Activated CD4-positive, alpha-beta T cell treated with anti-CD3 and anti-CD28 coated beads, Interleukin-2, amount 10 ng/mL, durations not matched to agents 24 days and 14 days (primary cell): ENCODE data around the gene ROM1. TPM values are rescaled to one million over a fixed set of nuclear protein-coding genes. Genes with fewer than 3 reads are reported as not detected.
A peak's percentile ranks its signal among the peaks of the same experiment; 100 is the strongest.
"Not testable (repeated sequence)": the region's sequence is repeated elsewhere in the genome, so short reads cannot be mapped to it uniquely, and the experiment has no call there.

Experiments
- DNase-seq: peaks from one replicate; pipeline ENCODE4 v3.0.0; 2022
- H3K27ac Mint-ChIP-seq: one replicate; pipeline ENCODE4 v1.8.0; 2022; ENCODE audit warnings: mild to moderate bottlenecking, mixed read lengths
- H3K27me3 Mint-ChIP-seq: one replicate; pipeline ENCODE4 v1.8.0; 2022; ENCODE audit warnings: mixed read lengths
- H3K36me3 Mint-ChIP-seq: one replicate; pipeline ENCODE4 v1.8.0; 2022; ENCODE audit warnings: low read depth, mild to moderate bottlenecking, mixed read lengths
- H3K4me1 Mint-ChIP-seq: one replicate; pipeline ENCODE4 v1.8.0; 2021; ENCODE audit warnings: mixed read lengths
- H3K4me3 Mint-ChIP-seq: one replicate; pipeline ENCODE4 v1.8.0; 2022; ENCODE audit warnings: mild to moderate bottlenecking, moderate library complexity, mixed read lengths
- H3K9me3 Mint-ChIP-seq: one replicate; pipeline ENCODE4 v1.8.0; 2021; ENCODE audit warnings: mixed read lengths
- intact Hi-C: fragments of 100-400 bp; cut with micrococcal nuclease; formaldehyde crosslinking; loops from one replicate; pipeline ENCODE4 v1.15.1; 2023
- total RNA-seq: library from RNA; stranded (reverse); gene quantifications from 2 replicates; pipeline ENCODE4 v1.2.3, GENCODE V29; 2022

Gene ROM1
- total RNA-seq, 1 donor from 2014 or later, result 2.3 TPM

DNA sequence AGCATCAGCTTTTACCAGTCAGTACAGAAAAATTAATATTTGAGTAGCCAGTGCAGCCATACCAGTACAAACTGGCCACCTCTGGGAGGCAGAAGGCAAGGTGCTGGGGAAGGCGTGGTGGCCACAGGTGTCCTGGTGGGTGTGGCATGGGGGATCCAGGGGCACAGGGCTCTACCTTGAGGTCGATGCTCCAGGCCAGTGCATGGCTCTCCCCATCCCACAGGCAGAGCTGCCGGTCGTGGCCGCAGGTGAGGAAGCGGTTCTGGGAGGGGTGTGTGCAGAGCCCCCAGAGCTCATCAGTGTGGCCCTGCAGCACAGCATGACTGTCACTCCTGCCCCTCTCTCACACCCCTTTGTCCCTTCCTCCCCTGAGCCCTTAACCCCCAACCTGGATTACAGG lies 7.6 kb upstream of the ROM1 start:
- Mint-ChIP-seq H3K4me3 (no peak overlapping the region), H3K27ac (no peak overlapping the region), H3K4me1 (peaks cover 37% of the 10 kb centered on the region), H3K36me3 (peaks cover 64% of the 10 kb centered on the region), H3K9me3 (no peaks in the 10 kb centered on the region), H3K27me3 (no peaks in the 10 kb centered on the region)
- intact Hi-C loops, result loop anchor here (10.0 kb wide), 1 partner anchor 1639 kb away; the partner anchor contains the start of genes FKBP2 and PPP1R14B
- DNase-seq, result no peak

DNA sequence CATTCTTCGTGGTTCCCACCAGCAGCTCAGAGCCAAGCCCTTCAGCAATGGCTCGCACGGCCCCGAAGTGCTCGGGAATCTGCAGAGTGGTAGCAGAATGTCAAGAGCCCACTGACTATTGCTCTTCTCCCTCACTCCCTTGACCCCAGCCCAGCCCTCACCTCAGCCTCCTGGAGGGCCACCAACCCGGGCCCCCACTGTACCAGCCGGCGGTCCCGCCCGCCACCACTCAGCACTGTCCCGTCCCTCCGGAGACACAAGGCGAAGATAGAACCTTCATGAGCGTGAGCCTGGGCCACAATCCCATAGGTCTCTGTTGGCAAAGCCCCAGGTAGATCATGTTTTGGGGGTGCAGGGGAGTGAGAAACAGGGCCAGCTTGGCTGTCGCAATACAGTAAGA lies 7.2 kb upstream of the ROM1 start:
- peaks cover 62% of the 10 kb centered on the region for H3K36me3 Mint-ChIP-seq
- H3K27me3 Mint-ChIP-seq, result no peaks in the 10 kb centered on the region
- intact Hi-C loops, result loop anchor here (10.0 kb wide), 1 partner anchor 1639 kb away; the partner anchor contains the start of genes FKBP2 and PPP1R14B

DNA sequence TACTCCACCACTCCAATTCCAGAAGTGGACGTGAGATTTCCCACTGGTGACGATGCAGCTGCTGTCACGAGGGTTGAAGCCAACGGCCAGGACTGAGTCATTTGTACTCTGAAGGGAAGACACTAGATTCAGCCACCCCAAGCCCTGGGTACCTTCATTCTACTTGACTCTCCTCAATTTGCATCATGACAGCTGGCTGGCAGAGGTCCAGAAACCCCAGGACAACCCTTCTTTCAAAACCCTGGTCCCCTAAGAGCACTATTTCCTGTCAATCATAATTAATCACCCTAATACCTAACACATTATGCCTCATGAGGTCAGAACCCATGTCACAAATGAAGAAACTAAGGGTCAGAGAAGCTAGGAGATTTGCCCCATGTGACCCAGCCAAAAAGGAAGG lies 5.3 kb upstream of the ROM1 start:
- Mint-ChIP-seq H3K4me3 (no peak overlapping the region), H3K27ac (peak overlapping the region; percentile 53), H3K9me3 (no peaks in the 10 kb centered on the region), H3K36me3 (peaks cover 60% of the 10 kb centered on the region), H3K27me3 (no peaks in the 10 kb centered on the region), H3K4me1 (peaks cover 42% of the 10 kb centered on the region)
- DNase-seq, result no peak
- intact Hi-C loops, result loop anchor here (10.0 kb wide), 1 partner anchor 1637 kb away; the partner anchor contains the start of genes FKBP2 and PPP1R14B

More for the DNA sequence above, 7.2 kb upstream of the ROM1 start:
- peaks cover 40% of the 10 kb centered on the region for H3K4me1 Mint-ChIP-seq
- H3K27ac Mint-ChIP-seq, result no peak overlapping the region
- no peak for DNase-seq
- no peak overlapping the region for H3K4me3 Mint-ChIP-seq
- H3K9me3 Mint-ChIP-seq, result no peaks in the 10 kb centered on the region

DNA sequence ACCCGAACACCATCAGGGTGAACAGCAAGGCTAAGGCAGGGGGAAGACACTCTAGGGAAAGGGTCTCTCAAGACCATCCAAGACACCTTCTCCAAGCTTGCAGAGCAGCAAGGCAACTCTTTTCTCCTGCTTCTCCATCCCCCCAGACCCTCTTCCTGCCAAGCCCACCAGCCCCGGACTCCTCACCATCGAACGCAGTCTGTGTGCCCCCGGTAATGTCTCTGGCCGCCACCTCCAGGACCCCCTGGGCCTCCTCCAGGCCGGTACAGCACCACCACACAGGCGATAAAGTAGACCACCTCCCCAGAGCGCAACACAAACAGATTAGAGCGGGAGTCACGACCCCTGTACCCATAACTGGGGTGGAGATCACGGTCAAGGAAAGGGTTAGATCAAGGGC lies 4.3 kb upstream of the ROM1 start:
- no peak for DNase-seq
- H3K27ac Mint-ChIP-seq, result no peak overlapping the region
- no peaks in the 10 kb centered on the region for H3K27me3 Mint-ChIP-seq
- H3K9me3 Mint-ChIP-seq, result no peaks in the 10 kb centered on the region
- H3K4me3 Mint-ChIP-seq, result peak overlapping the region; percentile 12
- peaks cover 51% of the 10 kb centered on the region for H3K36me3 Mint-ChIP-seq
- H3K4me1 Mint-ChIP-seq, result peaks cover 34% of the 10 kb centered on the region
- intact Hi-C loops, result loop anchor here (10.0 kb wide), 1 partner anchor 1636 kb away; the partner anchor contains the start of genes FKBP2 and PPP1R14B

DNA sequence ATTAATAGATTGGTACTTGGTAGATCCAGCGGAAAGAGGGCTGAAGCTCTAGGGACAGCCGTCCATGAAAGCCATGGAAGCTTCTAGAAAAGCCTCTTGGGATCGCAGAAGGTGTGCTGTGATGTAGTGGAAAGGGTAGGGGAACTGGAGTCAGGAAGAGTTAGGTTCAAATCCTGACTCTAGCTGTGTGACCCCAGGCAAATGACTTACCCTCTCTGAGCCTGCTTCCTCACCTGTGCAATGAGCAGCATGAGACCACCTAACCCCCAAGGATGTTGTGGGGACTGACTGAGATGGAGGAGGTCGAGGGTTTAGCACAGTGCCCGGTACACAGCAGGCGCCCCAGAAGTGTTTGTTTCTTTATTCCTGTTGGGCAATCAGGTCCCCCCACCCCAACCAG lies 2.7 kb upstream of the ROM1 start:
- Mint-ChIP-seq H3K27ac (peak overlapping the region; percentile 87), H3K9me3 (no peaks in the 10 kb centered on the region), H3K4me1 (peaks cover 45% of the 10 kb centered on the region), H3K27me3 (no peaks in the 10 kb centered on the region), H3K4me3 (peak overlapping the region; percentile 98), H3K36me3 (peaks cover 46% of the 10 kb centered on the region)
- DNase-seq, result no peak
- intact Hi-C loops, result loop anchor here (5.0 kb wide), 2 partner anchors 97 to 272 kb away; partner anchors contain the start of genes BSCL2, GNG3 and SLC3A2

DNA sequence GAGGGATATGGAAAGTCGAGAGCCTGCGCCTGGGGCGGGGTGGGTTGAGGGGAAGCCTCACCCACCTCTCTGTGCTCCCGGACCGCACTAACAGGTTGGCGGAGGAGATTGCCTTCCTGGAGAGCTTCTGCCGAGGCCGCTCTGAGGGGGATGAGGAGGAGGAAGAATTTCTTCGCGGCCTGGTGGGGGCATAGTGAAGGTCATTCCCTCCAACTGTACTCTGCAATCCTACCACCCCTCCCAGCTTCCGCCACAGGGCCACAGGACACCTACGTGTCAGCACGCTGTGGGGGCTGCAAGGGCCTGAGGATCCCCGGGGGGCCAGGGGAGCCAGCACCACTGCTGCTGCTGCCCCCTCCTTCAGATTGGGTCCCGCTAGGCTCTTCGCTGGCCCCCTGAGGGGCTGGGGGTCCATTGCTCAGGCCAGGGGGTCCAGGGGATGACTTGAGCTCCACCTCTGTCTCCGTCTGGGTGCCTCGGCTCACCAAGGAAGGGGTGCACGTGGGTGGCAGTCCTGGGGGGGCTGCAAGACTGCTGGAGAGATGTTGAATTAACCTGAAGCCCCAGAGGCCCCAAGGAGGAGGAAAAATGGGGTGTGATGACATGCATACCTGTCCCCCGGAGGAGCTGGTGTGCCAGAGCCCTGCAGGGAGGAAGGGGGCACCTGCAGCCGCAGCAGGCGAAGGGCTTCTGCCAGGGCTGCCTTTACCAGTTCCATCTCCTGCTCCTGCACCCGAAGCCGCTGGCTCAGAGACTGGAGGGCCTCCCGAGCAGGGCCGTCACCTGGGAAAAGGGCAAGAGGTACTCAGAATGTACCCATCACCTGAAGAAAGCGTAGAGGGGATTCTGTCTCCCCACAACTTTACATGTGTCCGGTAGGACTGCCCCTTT lies 2.0 kb upstream of the ROM1 start:
- H3K4me3 Mint-ChIP-seq, result peak overlapping the region; percentile 98
- peak overlapping the region; percentile 97 for H3K27ac Mint-ChIP-seq
- no peaks in the 10 kb centered on the region for H3K27me3 Mint-ChIP-seq
- H3K4me1 Mint-ChIP-seq, result peaks cover 45% of the 10 kb centered on the region
- DNase-seq, result no peak
- peaks cover 44% of the 10 kb centered on the region for H3K36me3 Mint-ChIP-seq
- intact Hi-C loops, result loop anchor here (5.0 kb wide), 2 partner anchors 96 to 271 kb away; partner anchors contain the start of genes BSCL2, GNG3 and SLC3A2
- no peaks in the 10 kb centered on the region for H3K9me3 Mint-ChIP-seq

DNA sequence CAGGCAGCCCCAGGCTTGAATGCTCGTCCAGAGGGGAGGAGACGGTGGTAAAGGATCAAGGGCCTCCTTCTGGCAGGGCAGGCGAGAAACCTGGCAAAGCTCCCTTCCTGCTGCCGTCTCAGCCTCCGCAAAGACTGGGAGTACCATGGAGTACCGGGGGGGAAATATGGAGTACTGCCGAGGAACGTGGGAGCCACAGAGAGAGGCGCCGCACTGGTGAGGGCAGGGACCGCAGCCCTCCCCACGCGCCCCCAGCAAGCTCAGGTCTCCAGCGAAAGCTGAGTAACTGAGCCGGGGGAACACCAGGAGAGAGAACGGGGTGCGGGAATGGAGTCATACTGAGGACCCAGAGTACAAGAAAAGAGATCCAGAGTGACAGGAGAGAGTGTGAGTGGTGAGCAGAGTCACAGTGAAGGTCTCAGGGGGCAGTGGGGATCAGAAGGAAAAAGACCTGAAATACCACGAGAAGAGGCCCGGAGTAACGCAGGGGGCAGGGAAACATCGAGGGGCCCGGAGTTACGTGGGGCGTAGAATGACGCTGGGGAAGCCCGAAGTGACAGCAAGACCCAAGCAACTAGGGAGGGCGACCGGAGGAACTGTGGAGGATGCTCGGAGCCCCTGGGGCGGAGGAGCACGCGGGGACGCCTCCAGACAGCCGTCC lies 1.2 kb upstream of the ROM1 start:
- peaks cover 47% of the 10 kb centered on the region for H3K4me1 Mint-ChIP-seq
- intact Hi-C loops, result loop anchor here (1.0 to 5.0 kb wide), 6 partner anchors 10 to 270 kb away; partner anchors contain the start of genes BSCL2, C11orf98, CSKMT and GNG3
- H3K27ac Mint-ChIP-seq, result peak overlapping the region; percentile 97
- H3K36me3 Mint-ChIP-seq, result peaks cover 45% of the 10 kb centered on the region
- no peaks in the 10 kb centered on the region for H3K27me3 Mint-ChIP-seq
- no peaks in the 10 kb centered on the region for H3K9me3 Mint-ChIP-seq
- H3K4me3 Mint-ChIP-seq, result peak overlapping the region; percentile 98
- DNase-seq, result peak; percentile 80

DNA sequence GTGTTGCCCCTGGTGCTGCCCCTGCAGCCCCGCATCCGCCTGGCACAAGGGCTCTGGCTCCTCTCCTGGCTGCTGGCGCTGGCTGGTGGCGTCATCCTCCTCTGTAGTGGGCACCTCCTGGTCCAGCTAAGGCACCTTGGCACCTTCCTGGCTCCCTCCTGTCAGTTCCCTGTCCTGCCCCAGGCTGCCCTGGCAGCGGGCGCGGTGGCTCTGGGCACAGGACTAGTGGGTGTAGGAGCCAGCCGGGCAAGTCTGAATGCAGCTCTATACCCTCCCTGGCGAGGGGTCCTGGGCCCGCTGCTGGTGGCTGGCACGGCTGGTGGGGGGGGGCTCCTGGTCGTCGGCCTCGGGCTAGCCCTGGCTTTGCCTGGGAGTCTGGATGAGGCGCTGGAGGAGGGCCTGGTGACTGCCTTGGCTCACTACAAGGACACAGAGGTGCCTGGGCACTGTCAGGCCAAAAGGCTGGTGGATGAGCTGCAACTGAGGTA lies 278 bp downstream of the ROM1 start:
- peak overlapping the region; percentile 83 for H3K27ac Mint-ChIP-seq
- intact Hi-C loops, result loop anchor here (1.0 to 5.0 kb wide), 5 partner anchors 33 to 269 kb away; partner anchors contain the start of genes BSCL2, C11orf98, CSKMT and GANAB
- peaks cover 40% of the 10 kb centered on the region for H3K4me1 Mint-ChIP-seq
- peaks cover 38% of the 10 kb centered on the region for H3K36me3 Mint-ChIP-seq
- no peaks in the 10 kb centered on the region for H3K9me3 Mint-ChIP-seq
- peak overlapping the region; percentile 56 for H3K4me3 Mint-ChIP-seq
- no peaks in the 10 kb centered on the region for H3K27me3 Mint-ChIP-seq
- no peak for DNase-seq

DNA sequence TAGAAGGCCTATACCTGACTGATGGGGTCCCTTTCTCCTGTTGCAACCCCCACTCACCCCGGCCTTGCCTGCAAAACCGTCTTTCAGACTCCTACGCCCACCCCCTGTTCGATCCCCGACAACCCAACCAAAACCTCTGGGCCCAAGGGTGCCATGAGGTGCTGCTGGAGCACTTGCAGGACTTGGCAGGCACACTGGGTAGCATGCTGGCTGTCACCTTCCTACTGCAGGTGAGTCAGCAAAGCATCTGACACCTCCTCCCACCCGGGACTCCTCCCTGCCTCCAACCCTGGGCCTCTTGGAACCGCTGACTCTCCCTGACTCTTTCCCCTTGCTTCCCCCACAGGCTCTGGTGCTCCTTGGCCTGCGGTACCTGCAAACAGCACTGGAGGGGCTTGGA lies 1.2 kb downstream of the ROM1 start:
- Mint-ChIP-seq H3K27ac (peak overlapping the region; percentile 90), H3K27me3 (no peaks in the 10 kb centered on the region), H3K4me1 (peaks cover 40% of the 10 kb centered on the region), H3K4me3 (peak overlapping the region; percentile 37), H3K9me3 (no peaks in the 10 kb centered on the region), H3K36me3 (peaks cover 37% of the 10 kb centered on the region)
- DNase-seq, result no peak
- intact Hi-C loops, result loop anchor here (5.0 kb wide), 2 partner anchors 93 to 268 kb away; partner anchors contain the start of genes BSCL2, GNG3 and SLC3A2

DNA sequence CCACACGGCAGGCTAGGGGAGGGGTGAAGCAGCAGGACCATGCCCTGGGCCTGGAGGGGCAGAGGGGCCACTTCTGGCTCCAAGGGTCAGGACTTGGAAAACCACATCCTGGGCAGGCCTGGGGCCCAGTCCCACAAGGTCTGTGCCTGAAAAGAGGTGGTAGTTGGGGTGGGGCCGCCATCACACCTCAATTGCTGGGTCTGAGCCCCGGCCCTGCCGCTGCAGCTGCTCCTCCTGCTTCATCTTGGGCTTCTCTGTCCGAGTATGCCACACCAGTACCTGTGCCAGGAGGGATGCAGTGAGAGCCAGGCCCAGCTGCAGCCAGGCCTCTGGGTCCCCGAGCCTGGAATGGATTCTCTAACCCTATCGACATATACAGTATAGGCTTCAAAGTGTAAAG lies 2.5 kb downstream of the ROM1 start:
- Mint-ChIP-seq H3K27ac (no peak overlapping the region), H3K36me3 (peaks cover 33% of the 10 kb centered on the region), H3K4me3 (no peak overlapping the region), H3K27me3 (no peaks in the 10 kb centered on the region), H3K4me1 (peaks cover 36% of the 10 kb centered on the region), H3K9me3 (no peaks in the 10 kb centered on the region)
- intact Hi-C loops, result no loop called here
- DNase-seq, result no peak

DNA sequence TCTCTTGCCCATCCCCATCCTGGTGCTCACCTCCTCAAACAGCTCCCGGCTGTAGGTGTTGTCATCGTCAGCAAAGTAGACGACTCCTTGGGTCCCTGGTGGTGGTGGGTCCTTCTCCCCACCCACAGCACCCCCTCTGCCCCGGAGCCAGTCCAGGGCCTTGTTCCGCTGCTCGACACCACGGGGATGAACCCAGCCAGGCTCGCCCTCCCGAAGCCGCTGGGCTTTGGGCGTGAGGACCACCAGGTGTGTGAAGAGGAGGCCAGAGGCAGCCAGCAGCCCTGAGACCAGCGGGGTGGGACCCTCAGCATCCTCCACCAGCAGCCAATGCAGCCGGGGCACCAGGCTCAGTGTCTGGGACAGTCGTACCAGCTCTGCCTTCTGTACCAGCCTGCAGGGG lies 3.9 kb downstream of the ROM1 start:
- H3K4me3 Mint-ChIP-seq, H3K27ac Mint-ChIP-seq, H3K27me3 Mint-ChIP-seq, H3K9me3 Mint-ChIP-seq, DNase-seq, intact Hi-C loops: not testable (repeated sequence)
- peaks cover 32% of the 10 kb centered on the region for H3K4me1 Mint-ChIP-seq
- H3K36me3 Mint-ChIP-seq, result peaks cover 38% of the 10 kb centered on the region

DNA sequence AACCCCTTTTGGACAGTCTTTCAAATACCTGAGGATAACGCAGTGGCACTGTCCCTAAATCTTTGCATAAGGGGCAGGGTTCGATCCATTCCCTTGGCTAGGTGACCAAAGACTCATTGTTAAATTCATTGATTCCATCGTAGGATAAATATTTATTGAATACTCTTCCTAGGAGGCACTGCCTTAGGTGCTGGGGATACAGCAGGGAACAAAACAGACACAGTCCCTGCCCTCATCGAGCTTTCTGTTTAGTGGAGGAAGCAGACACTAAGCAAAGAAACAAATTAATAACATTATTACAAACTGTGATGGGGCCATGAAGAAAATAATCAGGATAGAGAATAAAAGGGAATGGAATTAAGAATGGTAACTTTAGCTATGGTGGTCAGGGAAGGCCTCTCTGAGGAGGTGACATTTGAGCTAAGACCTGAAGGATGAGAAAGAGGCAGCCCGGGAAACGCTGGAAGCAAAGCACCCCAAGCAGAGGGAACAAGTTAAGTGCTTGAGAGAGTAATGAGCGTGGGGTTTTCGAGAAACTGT lies 8.0 kb downstream of the ROM1 start:
- intact Hi-C loops, result no loop called here

More for the DNA sequence above, 8.0 kb downstream of the ROM1 start:
- DNase-seq, result no peak
- peaks cover 25% of the 10 kb centered on the region for H3K4me1 Mint-ChIP-seq
- peak overlapping the region; percentile 99 for H3K27ac Mint-ChIP-seq
- H3K9me3 Mint-ChIP-seq, result no peaks in the 10 kb centered on the region
- peaks cover 1% of the 10 kb centered on the region for H3K27me3 Mint-ChIP-seq
- peaks cover 48% of the 10 kb centered on the region for H3K36me3 Mint-ChIP-seq
- peak overlapping the region; percentile 97 for H3K4me3 Mint-ChIP-seq
